ENCODE measurements around the gene UCK1. TPM values are rescaled to one million over a fixed set of nuclear protein-coding genes. Genes with fewer than 3 reads are reported as not detected.

The UCK1 gene
- total and polyA plus RNA-seq, 10 of the 15 experiments (the other 5 are each of a cell fraction or from before 2014, with no cell fraction given): 0.31 to 27.0 (median 18.7) TPM

DNA sequence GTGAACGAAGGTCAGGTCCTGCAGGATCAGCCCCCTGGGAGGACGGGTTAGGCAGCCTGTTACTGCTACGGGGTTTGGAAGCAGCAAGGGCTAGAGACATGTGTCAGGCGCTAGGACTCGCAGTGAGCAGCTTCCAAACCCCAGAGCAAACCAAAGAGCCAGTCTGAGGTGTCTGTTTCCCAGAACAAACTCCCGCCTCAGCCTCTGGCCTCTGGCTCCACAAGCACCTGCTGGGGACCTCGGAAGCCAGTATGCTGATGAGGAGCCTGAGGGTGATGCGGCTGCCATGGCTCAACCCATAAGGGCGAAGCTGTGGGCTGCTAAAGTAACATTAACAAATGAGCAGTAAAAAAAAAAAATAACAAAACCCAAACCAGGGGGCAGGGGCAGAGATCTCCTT, 49.3 kb upstream of the UCK1 start:
- ATAC-seq (no peak), DNase-seq (ENCODE audit: low read depth, low spot score) (no peak), FAIRE-seq (no peak)
- in situ Hi-C loops (cut with MboI) (loop anchor here (25.0 kb wide), 1 partner anchor 657 kb away; no protein-coding TSS in a partner anchor), intact Hi-C loops (cut with micrococcal nuclease; ENCODE audit: unreplicated experiment) (no loop called here)
- 88% methylated on average over 7 of the region's 9 CpGs for WGBS (ENCODE audit: insufficient coverage, insufficient replicate concordance, low lambda C conversion rate, missing lambda C conversion rate)
- Histone ChIP-seq H3K9ac (ENCODE audit: control insufficient read depth, insufficient read depth, low read length) (no peak overlapping the region), H3K9me3 (replicated peaks; ENCODE audit: control insufficient read depth, insufficient read depth, low read length) (no peaks in the 10 kb centered on the region), H3K27me3 (replicated peaks in 1 of 2; ENCODE audit: control insufficient read depth in 2 of 2, insufficient read depth in 2 of 2, low read length in 1 of 2) (no peaks in the 10 kb centered on the region), H4K20me1 (ENCODE audit: control insufficient read depth, insufficient read depth) (no peaks in the 10 kb centered on the region), H3K4me3 (no peak overlapping the region), H3K36me3 (ENCODE audit: control insufficient read depth in 2 of 2, insufficient read depth in 2 of 2, low read length in 1 of 2) (peaks cover 35 to 54% of the 10 kb centered on the region in 2 experiments), H2AFZ (ENCODE audit: control insufficient read depth, low read depth, low read length) (no peak overlapping the region), H3K27ac (ENCODE audit: control insufficient read depth, insufficient read depth) (no peak overlapping the region), H3K4me2 (ENCODE audit: control insufficient read depth, insufficient read depth) (no peak overlapping the region), H3K79me2 (ENCODE audit: control insufficient read depth, insufficient read depth, low read length) (no peaks in the 10 kb centered on the region), H3K4me1 (ENCODE audit: control insufficient read depth, insufficient read depth, low read length) (peaks cover 22% of the 10 kb centered on the region)
- CTCF ChIA-PET: no interaction called here
- no TSS peak for BruUV-seq (replicated peaks)
- SMC1A ChIA-PET (ENCODE audit: uncharacterized antibody, unreplicated experiment): no interaction called here
- RAD21 ChIA-PET (ENCODE audit: unreplicated experiment): no interaction called here
- POLR2A ChIA-PET: interaction anchor here (0.7 kb wide), 1 partner anchor 176 kb away, joined by 4 read pairs; no protein-coding TSS in a partner anchor
- no peak for TF ChIP-seq MTA3 (IDR thresholded peaks at IDR 0.05; ENCODE audit: borderline replicate concordance, low read length)
- TF ChIP-seq, protein P1, sequence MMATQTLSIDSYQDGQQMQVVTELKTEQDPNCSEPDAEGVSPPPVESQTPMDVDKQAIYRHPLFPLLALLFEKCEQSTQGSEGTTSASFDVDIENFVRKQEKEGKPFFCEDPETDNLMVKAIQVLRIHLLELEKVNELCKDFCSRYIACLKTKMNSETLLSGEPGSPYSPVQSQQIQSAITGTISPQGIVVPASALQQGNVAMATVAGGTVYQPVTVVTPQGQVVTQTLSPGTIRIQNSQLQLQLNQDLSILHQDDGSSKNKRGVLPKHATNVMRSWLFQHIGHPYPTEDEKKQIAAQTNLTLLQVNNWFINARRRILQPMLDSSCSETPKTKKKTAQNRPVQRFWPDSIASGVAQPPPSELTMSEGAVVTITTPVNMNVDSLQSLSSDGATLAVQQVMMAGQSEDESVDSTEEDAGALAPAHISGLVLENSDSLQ (IDR thresholded peaks at IDR 0.05): no peak

DNA sequence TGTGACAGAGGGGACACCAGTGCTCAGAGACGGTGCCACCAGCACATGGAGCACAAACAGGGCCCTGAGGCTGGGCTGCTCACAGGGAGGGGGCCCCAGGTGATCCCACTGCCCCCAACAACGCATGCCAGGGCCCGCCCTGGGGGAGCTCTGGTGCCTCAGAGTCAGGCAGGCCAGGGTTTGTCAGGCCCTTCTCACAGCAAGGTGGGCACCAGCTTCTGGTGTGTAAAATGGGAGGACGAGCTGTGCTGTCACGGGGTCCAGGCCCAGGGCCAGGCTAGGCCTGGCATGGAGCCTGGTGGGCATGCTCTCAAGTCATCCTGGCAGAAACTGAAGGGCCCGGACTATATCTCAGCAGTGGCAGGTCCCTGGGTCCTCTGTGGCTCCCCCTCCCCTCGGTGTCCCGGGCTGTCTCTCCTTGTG, 48.7 kb upstream of the UCK1 start:
- Histone ChIP-seq H3K4me2 (ENCODE audit: control insufficient read depth, insufficient read depth) (peak overlapping the region; percentile 55; the same call in 1 of the 2 replicates), H3K9me3 (replicated peaks; ENCODE audit: control insufficient read depth, insufficient read depth, low read length) (no peaks in the 10 kb centered on the region), H3K27ac (ENCODE audit: control insufficient read depth, insufficient read depth) (no peak overlapping the region), H3K27me3 (replicated peaks in 1 of 2; ENCODE audit: control insufficient read depth in 2 of 2, insufficient read depth in 2 of 2, low read length in 1 of 2) (no peaks in the 10 kb centered on the region), H2AFZ (ENCODE audit: control insufficient read depth, low read depth, low read length) (no peak overlapping the region), H3K9ac (ENCODE audit: control insufficient read depth, insufficient read depth, low read length) (no peak overlapping the region), H3K4me3 (no peak overlapping the region), H3K4me1 (ENCODE audit: control insufficient read depth, insufficient read depth, low read length) (peaks cover 21% of the 10 kb centered on the region), H3K36me3 (ENCODE audit: control insufficient read depth in 2 of 2, insufficient read depth in 2 of 2, low read length in 1 of 2) (peaks cover 34 to 53% of the 10 kb centered on the region in 2 experiments), H4K20me1 (ENCODE audit: control insufficient read depth, insufficient read depth) (no peaks in the 10 kb centered on the region), H3K79me2 (ENCODE audit: control insufficient read depth, insufficient read depth, low read length) (no peaks in the 10 kb centered on the region)
- FAIRE-seq (no peak), DNase-seq (ENCODE audit: low read depth, low spot score) (no peak), ATAC-seq (no peak)
- ChIA-PET POLR2A (interaction anchor here (0.6 to 0.7 kb wide), 2 partner anchors 176 to 323 kb away, joined by 3 to 4 read pairs; no protein-coding TSS in a partner anchor), RAD21 (ENCODE audit: unreplicated experiment) (no interaction called here), SMC1A (ENCODE audit: uncharacterized antibody, unreplicated experiment) (no interaction called here), CTCF (no interaction called here)
- TF ChIP-seq FOXM1 (IDR thresholded peaks at IDR 0.05; ENCODE audit: low read depth, low read length) (no peak), EGR1 (IDR thresholded peaks at IDR 0.05; ENCODE audit: borderline replicate concordance in 1 of 2, low read depth in 2 of 2, low read length in 2 of 2) (no peak), TBL1XR1 (IDR thresholded peaks at IDR 0.05; ENCODE audit: low read depth, low read length) (no peak)
- TF ChIP-seq, protein P2, sequence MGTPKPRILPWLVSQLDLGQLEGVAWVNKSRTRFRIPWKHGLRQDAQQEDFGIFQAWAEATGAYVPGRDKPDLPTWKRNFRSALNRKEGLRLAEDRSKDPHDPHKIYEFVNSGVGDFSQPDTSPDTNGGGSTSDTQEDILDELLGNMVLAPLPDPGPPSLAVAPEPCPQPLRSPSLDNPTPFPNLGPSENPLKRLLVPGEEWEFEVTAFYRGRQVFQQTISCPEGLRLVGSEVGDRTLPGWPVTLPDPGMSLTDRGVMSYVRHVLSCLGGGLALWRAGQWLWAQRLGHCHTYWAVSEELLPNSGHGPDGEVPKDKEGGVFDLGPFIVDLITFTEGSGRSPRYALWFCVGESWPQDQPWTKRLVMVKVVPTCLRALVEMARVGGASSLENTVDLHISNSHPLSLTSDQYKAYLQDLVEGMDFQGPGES (IDR thresholded peaks at IDR 0.05): no peak
- TF ChIP-seq, protein P3, sequence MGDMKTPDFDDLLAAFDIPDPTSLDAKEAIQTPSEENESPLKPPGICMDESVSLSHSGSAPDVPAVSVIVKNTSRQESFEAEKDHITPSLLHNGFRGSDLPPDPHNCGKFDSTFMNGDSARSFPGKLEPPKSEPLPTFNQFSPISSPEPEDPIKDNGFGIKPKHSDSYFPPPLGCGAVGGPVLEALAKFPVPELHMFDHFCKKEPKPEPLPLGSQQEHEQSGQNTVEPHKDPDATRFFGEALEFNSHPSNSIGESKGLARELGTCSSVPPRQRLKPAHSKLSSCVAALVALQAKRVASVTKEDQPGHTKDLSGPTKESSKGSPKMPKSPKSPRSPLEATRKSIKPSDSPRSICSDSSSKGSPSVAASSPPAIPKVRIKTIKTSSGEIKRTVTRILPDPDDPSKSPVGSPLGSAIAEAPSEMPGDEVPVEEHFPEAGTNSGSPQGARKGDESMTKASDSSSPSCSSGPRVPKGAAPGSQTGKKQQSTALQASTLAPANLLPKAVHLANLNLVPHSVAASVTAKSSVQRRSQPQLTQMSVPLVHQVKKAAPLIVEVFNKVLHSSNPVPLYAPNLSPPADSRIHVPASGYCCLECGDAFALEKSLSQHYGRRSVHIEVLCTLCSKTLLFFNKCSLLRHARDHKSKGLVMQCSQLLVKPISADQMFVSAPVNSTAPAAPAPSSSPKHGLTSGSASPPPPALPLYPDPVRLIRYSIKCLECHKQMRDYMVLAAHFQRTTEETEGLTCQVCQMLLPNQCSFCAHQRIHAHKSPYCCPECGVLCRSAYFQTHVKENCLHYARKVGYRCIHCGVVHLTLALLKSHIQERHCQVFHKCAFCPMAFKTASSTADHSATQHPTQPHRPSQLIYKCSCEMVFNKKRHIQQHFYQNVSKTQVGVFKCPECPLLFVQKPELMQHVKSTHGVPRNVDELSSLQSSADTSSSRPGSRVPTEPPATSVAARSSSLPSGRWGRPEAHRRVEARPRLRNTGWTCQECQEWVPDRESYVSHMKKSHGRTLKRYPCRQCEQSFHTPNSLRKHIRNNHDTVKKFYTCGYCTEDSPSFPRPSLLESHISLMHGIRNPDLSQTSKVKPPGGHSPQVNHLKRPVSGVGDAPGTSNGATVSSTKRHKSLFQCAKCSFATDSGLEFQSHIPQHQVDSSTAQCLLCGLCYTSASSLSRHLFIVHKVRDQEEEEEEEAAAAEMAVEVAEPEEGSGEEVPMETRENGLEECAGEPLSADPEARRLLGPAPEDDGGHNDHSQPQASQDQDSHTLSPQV (IDR thresholded peaks at IDR 0.05): no peak
- intact Hi-C loops (cut with micrococcal nuclease; ENCODE audit: unreplicated experiment): no loop called here
- in situ Hi-C loops (cut with MboI): loop anchor here (25.0 kb wide), 1 partner anchor 658 kb away; no protein-coding TSS in a partner anchor
- WGBS (ENCODE audit: insufficient coverage, insufficient replicate concordance, low lambda C conversion rate, missing lambda C conversion rate): 80% methylated on average over 8 of the region's 8 CpGs
- no TSS peak for BruUV-seq (replicated peaks)
